ENCODE data around the gene PCDHGB6. TPM values are rescaled to one million over a fixed set of nuclear protein-coding genes. Genes with fewer than 3 reads are reported as not detected.

PCDHGB6 gene
- polyA plus RNA-seq, 2 of the 4 experiments (the other 2 are of a cell fraction), result 0.09 to 0.21 TPM

- H3K27ac ChIP-seq, result no peak within 1 kb of the TSS
- DNase-seq (ENCODE audit: low read depth in 1 of 2, low spot score in 1 of 2) (no peak), FAIRE-seq (no peak)
Observed at GRCh38 chr5:141402553-141403243, 5.1 kb upstream of the PCDHGB6 start, which contains the start of gene PCDHGA9. TSS of gene PCDHGA9 (plus strand) at chr5:141402778. CDS start at chr5:141402953, 175 bp downstream.

GRCh38 chr5:141403387-141403786 lies 4.4 kb upstream of the PCDHGB6 start:
- no peak overlapping the region for H3K4me2 ChIP-seq
- CTCF ChIA-PET, result interaction anchor here (0.7 to 1.7 kb wide), 5 partner anchors 15 to 647 kb away, joined by 3 to 4 read pairs (median 3); partner anchors contain the start of genes PCDHGB3 and PCDHGB7
- no peak for TF ChIP-seq RARB (CRISPR knock-in tag; IDR thresholded peaks at IDR 0.05)
- TF ChIP-seq KDM1A (IDR thresholded peaks at IDR 0.05; ENCODE audit: low read depth), result no peak
- no peak for TF ChIP-seq GATA3 (IDR thresholded peaks at IDR 0.05; ENCODE audit: borderline replicate concordance)
- no peak for TF ChIP-seq PBX3 (IDR thresholded peaks at IDR 0.05)
- no peak for TF ChIP-seq ZFP36 (IDR thresholded peaks at IDR 0.05; ENCODE audit: borderline replicate concordance, partially characterized antibody)
- TF ChIP-seq EP300 (IDR thresholded peaks at IDR 0.05), result no peak
- TF ChIP-seq USF2 (IDR thresholded peaks at IDR 0.05), result no peak
- TF ChIP-seq KDM5A (IDR thresholded peaks at IDR 0.05), result no peak
- TF ChIP-seq BHLHE40 (IDR thresholded peaks at IDR 0.05; ENCODE audit: low read depth, low read length), result no peak
- TF ChIP-seq HES2 (IDR thresholded peaks at IDR 0.05), result no peak
- TF ChIP-seq E2F6 (IDR thresholded peaks at IDR 0.05; ENCODE audit: borderline replicate concordance, low read depth), result no peak
- POLR2A ChIA-PET, result no interaction called here
- 70% methylated on average over 22 of the region's 22 CpGs for WGBS (ENCODE audit: missing lambda C conversion rate)
- H3K4me3 ChIP-seq, result no peak overlapping the region
- no peak for FAIRE-seq
- H3K27ac ChIP-seq, result no peak overlapping the region
- no peak for ATAC-seq
- H3K4me1 ChIP-seq, result no peaks in the 10 kb centered on the region
- H3K9me3 ChIP-seq, result peaks cover 76% of the 10 kb centered on the region
- no peak for DNase-seq (ENCODE audit: low read depth in 1 of 2, low spot score in 1 of 2)

More at GRCh38 chr5:141402553-141403243, 5.1 kb upstream of the PCDHGB6 start, which contains the start of gene PCDHGA9:
- no peak within 1 kb of the TSS for H3K4me3 ChIP-seq
- H3K4me1 ChIP-seq, result no peaks in the 10 kb centered on the region
- H3K4me2 ChIP-seq, result no peak within 1 kb of the TSS
- H3K9me3 ChIP-seq, result peaks cover 75% of the 10 kb centered on the region
- ChIA-PET CTCF (interaction anchor here (0.7 to 1.2 kb wide), 3 partner anchors 15 to 155 kb away, joined by 3 to 4 read pairs (median 3); partner anchors contain the start of genes PCDHGB3 and PCDHGB7), POLR2A (no interaction called here)
- WGBS (ENCODE audit: missing lambda C conversion rate), result 72% methylated on average over 27 of the region's 27 CpGs
- no peak for ATAC-seq
- TF ChIP-seq BHLHE40 (IDR thresholded peaks at IDR 0.05; ENCODE audit: low read depth, low read length) (no peak), NPAS2 (CRISPR knock-in tag; IDR thresholded peaks at IDR 0.05; ENCODE audit: borderline replicate concordance) (no peak), ZFP36 (IDR thresholded peaks at IDR 0.05; ENCODE audit: borderline replicate concordance, partially characterized antibody) (no peak), RARB (CRISPR knock-in tag; IDR thresholded peaks at IDR 0.05) (no peak), TFCP2L1 (CRISPR knock-in tag; IDR thresholded peaks at IDR 0.05) (no peak), HOXB5 (CRISPR knock-in tag; IDR thresholded peaks at IDR 0.05) (no peak), MAX (IDR thresholded peaks at IDR 0.05) (no peak), EHMT2 (IDR thresholded peaks at IDR 0.05; ENCODE audit: low read depth) (no peak), RCOR1 (IDR thresholded peaks at IDR 0.05; ENCODE audit: low read depth, low read length) (no peak), HDAC2 (IDR thresholded peaks at IDR 0.05) (no peak), MAZ (IDR thresholded peaks at IDR 0.05; ENCODE audit: borderline replicate concordance, low read depth, low read length) (no peak), MAFK (IDR thresholded peaks at IDR 0.05; ENCODE audit: partially characterized antibody) (no peak), NR3C1 (IDR thresholded peaks at IDR 0.05) (no peak), TP53 (CRISPR knock-in tag; IDR thresholded peaks at IDR 0.05) (no peak), SMC3 (IDR thresholded peaks at IDR 0.05) (no peak)

Data from A549 (cell line).